Thyroid gland (tissue), 4 donors: ENCODE measurements around the gene TSHB.

Experiments used
- POLR2A ChIP-seq, 2 donors: fragments of 450-650 bp; IDR thresholded peaks; one replicate each; pipeline ENCODE4 v1.6.1; 2017; ENCODE audit warnings: antibody characterized with exemption in 2 of 2, mild to moderate bottlenecking in 2 of 2, moderate library complexity in 1 of 2
- TF ChIP-seq, protein P1 (sequence below), 6 experiments: fragments of 200-600 bp in 3 of 6; fragments of 450-650 bp in 3 of 6; sonication (generic) in 3 of 6; IDR thresholded peaks; one replicate each; pipeline ENCODE4 v1.5.1; 2016 to 2019; ENCODE audit warnings: antibody characterized with exemption in 6 of 6, mild to moderate bottlenecking in 2 of 6, inconsistent platforms in 1 of 6, moderate library complexity in 1 of 6

DNA sequence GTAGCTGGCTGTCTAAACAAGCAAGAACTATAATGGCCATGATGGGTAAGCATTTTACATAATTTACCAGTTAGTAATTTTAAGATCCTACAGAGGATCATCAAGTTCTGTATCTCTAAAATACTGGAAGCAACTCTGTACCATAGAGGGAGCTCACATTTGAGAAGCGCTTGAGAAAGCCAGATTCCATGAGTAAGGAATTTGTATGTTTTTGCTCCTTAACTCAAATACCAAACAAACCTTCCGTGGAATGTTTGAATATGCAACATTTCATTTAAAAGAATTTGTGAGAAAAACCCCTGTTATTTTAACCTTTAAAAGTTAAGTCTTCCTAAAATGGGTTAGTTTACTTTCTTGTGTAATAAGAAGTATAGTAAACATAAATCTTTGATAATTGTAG, 2.0 kb downstream of the TSHB start:
- TF ChIP-seq, protein P1, sequence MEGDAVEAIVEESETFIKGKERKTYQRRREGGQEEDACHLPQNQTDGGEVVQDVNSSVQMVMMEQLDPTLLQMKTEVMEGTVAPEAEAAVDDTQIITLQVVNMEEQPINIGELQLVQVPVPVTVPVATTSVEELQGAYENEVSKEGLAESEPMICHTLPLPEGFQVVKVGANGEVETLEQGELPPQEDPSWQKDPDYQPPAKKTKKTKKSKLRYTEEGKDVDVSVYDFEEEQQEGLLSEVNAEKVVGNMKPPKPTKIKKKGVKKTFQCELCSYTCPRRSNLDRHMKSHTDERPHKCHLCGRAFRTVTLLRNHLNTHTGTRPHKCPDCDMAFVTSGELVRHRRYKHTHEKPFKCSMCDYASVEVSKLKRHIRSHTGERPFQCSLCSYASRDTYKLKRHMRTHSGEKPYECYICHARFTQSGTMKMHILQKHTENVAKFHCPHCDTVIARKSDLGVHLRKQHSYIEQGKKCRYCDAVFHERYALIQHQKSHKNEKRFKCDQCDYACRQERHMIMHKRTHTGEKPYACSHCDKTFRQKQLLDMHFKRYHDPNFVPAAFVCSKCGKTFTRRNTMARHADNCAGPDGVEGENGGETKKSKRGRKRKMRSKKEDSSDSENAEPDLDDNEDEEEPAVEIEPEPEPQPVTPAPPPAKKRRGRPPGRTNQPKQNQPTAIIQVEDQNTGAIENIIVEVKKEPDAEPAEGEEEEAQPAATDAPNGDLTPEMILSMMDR (IDR thresholded peaks at IDR 0.05), result no peak
- TF ChIP-seq POLR2A (IDR thresholded peaks at IDR 0.05), result no peak
